Measurements from ENCODE around the gene ZNF384.

GRCh38 chr12:6685814-6686213, 3.4 kb downstream of the ZNF384 start:
- TF ChIP-seq, protein P1, sequence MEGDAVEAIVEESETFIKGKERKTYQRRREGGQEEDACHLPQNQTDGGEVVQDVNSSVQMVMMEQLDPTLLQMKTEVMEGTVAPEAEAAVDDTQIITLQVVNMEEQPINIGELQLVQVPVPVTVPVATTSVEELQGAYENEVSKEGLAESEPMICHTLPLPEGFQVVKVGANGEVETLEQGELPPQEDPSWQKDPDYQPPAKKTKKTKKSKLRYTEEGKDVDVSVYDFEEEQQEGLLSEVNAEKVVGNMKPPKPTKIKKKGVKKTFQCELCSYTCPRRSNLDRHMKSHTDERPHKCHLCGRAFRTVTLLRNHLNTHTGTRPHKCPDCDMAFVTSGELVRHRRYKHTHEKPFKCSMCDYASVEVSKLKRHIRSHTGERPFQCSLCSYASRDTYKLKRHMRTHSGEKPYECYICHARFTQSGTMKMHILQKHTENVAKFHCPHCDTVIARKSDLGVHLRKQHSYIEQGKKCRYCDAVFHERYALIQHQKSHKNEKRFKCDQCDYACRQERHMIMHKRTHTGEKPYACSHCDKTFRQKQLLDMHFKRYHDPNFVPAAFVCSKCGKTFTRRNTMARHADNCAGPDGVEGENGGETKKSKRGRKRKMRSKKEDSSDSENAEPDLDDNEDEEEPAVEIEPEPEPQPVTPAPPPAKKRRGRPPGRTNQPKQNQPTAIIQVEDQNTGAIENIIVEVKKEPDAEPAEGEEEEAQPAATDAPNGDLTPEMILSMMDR (IDR thresholded peaks at IDR 0.05): no peak
- no peak for TF ChIP-seq EZH2 (IDR thresholded peaks at IDR 0.05)
